HCT116 (cell line): Measurements from ENCODE around the gene ATP6V1B1. TPM values are rescaled to one million over a fixed set of nuclear protein-coding genes. Genes with fewer than 3 reads are reported as not detected.

ENCODE experiments used
- ATAC-seq: fragments of 200-7000 bp; cut with Tn5 transposase; 2 replicates; pipeline ENCODE4 v1.9.1; 2020; ENCODE audit warnings: mild to moderate bottlenecking, moderate library complexity
- BruUV-seq: library from RNA; stranded (reverse); fragments of 400-500 nt; replicated peaks from 2 replicates; lab custom pipeline; 2021; lab: Mats Ljungman, UMichigan
- CTCF ChIA-PET: fragments of 300-600 bp; sonication (Branson Sonifier 250); formaldehyde crosslinking; loops from one replicate; lab custom pipeline; 2021; ENCODE audit warnings: antibody characterized with exemption; lab: Charles Lee
- POLR2A ChIA-PET: fragments of 300-600, 350-600 bp; sonication (Branson Sonifier 250); formaldehyde crosslinking; loops from one replicate; lab custom pipeline; 2021; ENCODE audit warnings: antibody characterized with exemption; lab: Charles Lee
- RAD21 ChIA-PET, 2 experiments: fragments of 300-600 bp; sonication (Branson Sonifier 250); formaldehyde crosslinking; loops; one replicate each; lab custom pipeline; 2023; ENCODE audit warnings: low total read pairs in 2 of 2; ENCODE audit not compliant: uncharacterized antibody in 2 of 2, unreplicated experiment in 2 of 2, low non-redundant PET in 1 of 2; lab: Charles Lee
- DNase-seq: peaks from one replicate; pipeline ENCODE4 v3.0.0-alpha.2; 2010; ENCODE audit warnings: low read depth, low spot score
- H2AFZ ChIP-seq: fragments of 200-600 bp; shearing (Covaris generic), sonication (generic); 2 replicates; pipeline ENCODE4 v1.6.1; 2017; ENCODE audit warnings: low read depth, mixed run types, mixed read lengths, antibody characterized with exemption, low read length; ENCODE audit not compliant: poor library complexity, severe bottlenecking
- H3K27ac ChIP-seq: 2 replicates; pipeline ENCODE4 v1.5.1; 2012; ENCODE audit warnings: low read depth, low read length
- H3K27me3 ChIP-seq: fragments of 200-600 bp; sonication (generic); 2 replicates; pipeline ENCODE4 v1.6.1; 2016; ENCODE audit warnings: mixed run types, low read length, mixed read lengths; ENCODE audit not compliant: insufficient read depth
- H3K36me3 ChIP-seq, 2 experiments: fragments of 200-500 bp in 1 of 2; fragments of 200-600 bp in 1 of 2; sonication (Bioruptor generic) in 1 of 2; sonication (generic) in 1 of 2; 2 replicates each; pipeline versions ENCODE4 v1.5.1 to v1.6.1; 2014 to 2016; ENCODE audit warnings: low read length in 2 of 2, inconsistent platforms in 1 of 2, mixed read lengths in 1 of 2, mixed run types in 1 of 2; ENCODE audit not compliant: insufficient read depth in 2 of 2, control insufficient read depth in 1 of 2
- H3K4me1 ChIP-seq, 2 experiments: fragments of 200-600 bp in 1 of 2; sonication (generic) in 1 of 2; 2 replicates each; pipeline versions ENCODE4 v1.5.1 to v1.6.1; 2012 to 2017; ENCODE audit warnings: low read length in 2 of 2, inconsistent platforms in 1 of 2, mild to moderate bottlenecking in 1 of 2, mixed read lengths in 1 of 2, mixed run types in 1 of 2, moderate library complexity in 1 of 2; ENCODE audit not compliant: insufficient read depth in 2 of 2, control insufficient read depth in 1 of 2
- H3K4me2 ChIP-seq: fragments of 200-600 bp; sonication (generic); 2 replicates; pipeline ENCODE4 v1.6.1; 2017; ENCODE audit warnings: mixed run types, low read length, mixed read lengths
- H3K4me3 ChIP-seq, 2 experiments: fragments of 200-600 bp in 1 of 2; sonication (generic) in 1 of 2; replicated peaks in 1 of 2; 2 replicates each; pipeline ENCODE4 v1.5.1; 2011 to 2016; ENCODE audit warnings: low read length in 2 of 2, control low read depth in 1 of 2, low read depth in 1 of 2, mild to moderate bottlenecking in 1 of 2, mixed read lengths in 1 of 2, mixed run types in 1 of 2
- H3K79me2 ChIP-seq: fragments of 200-600 bp; sonication (generic); 2 replicates; pipeline ENCODE4 v1.6.1; 2017; ENCODE audit warnings: mild to moderate bottlenecking, mixed run types, low read length, moderate library complexity, mixed read lengths; ENCODE audit not compliant: insufficient read depth
- H3K9ac ChIP-seq: fragments of 200-600 bp; sonication (generic); 2 replicates; pipeline ENCODE4 v1.6.1; 2016; ENCODE audit warnings: low read length, mixed read lengths
- H3K9me2 ChIP-seq: fragments of 200-600 bp; sonication (generic), shearing (Covaris generic); 2 replicates; pipeline ENCODE4 v1.6.1; 2017; ENCODE audit warnings: mixed run types, mild to moderate bottlenecking, moderate library complexity; ENCODE audit not compliant: insufficient read depth
- H3K9me3 ChIP-seq, 2 experiments: fragments of 200-500 bp in 1 of 2; fragments of 200-600 bp in 1 of 2; sonication (Bioruptor generic) in 1 of 2; sonication (generic) in 1 of 2; 2 replicates each; pipeline ENCODE4 v1.6.1; 2014 to 2017; ENCODE audit warnings: low read length in 2 of 2, mixed read lengths in 2 of 2, inconsistent platforms in 1 of 2, low read depth in 1 of 2, mild to moderate bottlenecking in 1 of 2, mixed run types in 1 of 2, moderate library complexity in 1 of 2; ENCODE audit not compliant: control insufficient read depth in 1 of 2, insufficient read depth in 1 of 2
- H4K20me1 ChIP-seq: fragments of 200-600 bp; sonication (generic), shearing (Covaris generic); 2 replicates; pipeline ENCODE4 v1.6.1; 2017; ENCODE audit warnings: mixed run types, mild to moderate bottlenecking, moderate library complexity; ENCODE audit not compliant: insufficient read depth
- CBX3 ChIP-seq: IDR thresholded peaks from 2 replicates; pipeline ENCODE4 v1.6.1; 2012; ENCODE audit warnings: low read depth
- CTCF ChIP-seq, 3 experiments: fragments of 200-600 bp in 1 of 3; sonication (generic) in 1 of 3; IDR thresholded peaks in 2 of 3; conservative IDR thresholded peaks in 1 of 3; 2 replicates each; pipeline ENCODE4 v1.5.1; 2012 to 2017; ENCODE audit warnings: low read depth in 2 of 3, low read length in 2 of 3, antibody characterized with exemption in 1 of 3, borderline replicate concordance in 1 of 3, control low read depth in 1 of 3, mild to moderate bottlenecking in 1 of 3, mixed read lengths in 1 of 3, mixed run types in 1 of 3, moderate library complexity in 1 of 3; ENCODE audit not compliant: insufficient read depth in 1 of 3
- EGR1 ChIP-seq: IDR thresholded peaks from 2 replicates; pipeline ENCODE4 v1.6.1; 2012; ENCODE audit warnings: low read depth
- ELF1 ChIP-seq: IDR thresholded peaks from 2 replicates; pipeline ENCODE4 v1.6.1; 2012; ENCODE audit warnings: low read depth, borderline replicate concordance
- EZH2 ChIP-seq: fragments of 200-600 bp; sonication (generic); IDR thresholded peaks from 2 replicates; pipeline ENCODE4 v1.6.1; 2017; ENCODE audit warnings: antibody characterized with exemption, mixed run types
- EZH2phosphoT487 ChIP-seq: fragments of 200-600 bp; IDR thresholded peaks from 2 replicates; pipeline ENCODE4 v1.6.1; 2018; ENCODE audit warnings: antibody characterized with exemption, borderline replicate concordance
- FOSL1 ChIP-seq: IDR thresholded peaks from 2 replicates; pipeline ENCODE4 v1.6.1; 2012; ENCODE audit warnings: low read depth
- POLR2A ChIP-seq: IDR thresholded peaks from 2 replicates; pipeline ENCODE4 v1.7.0; 2011; ENCODE audit warnings: borderline replicate concordance; ENCODE audit not compliant: insufficient read depth, insufficient read length; ENCODE audit errors: extremely low read depth
- POLR2AphosphoS5 ChIP-seq: IDR thresholded peaks from 2 replicates; pipeline ENCODE4 v1.6.1; 2011; ENCODE audit warnings: mild to moderate bottlenecking, low read depth, low read length, moderate library complexity
- RAD21 ChIP-seq: IDR thresholded peaks from 2 replicates; pipeline ENCODE4 v1.6.1; 2012; ENCODE audit warnings: low read depth, mild to moderate bottlenecking
- REST ChIP-seq: IDR thresholded peaks from 2 replicates; pipeline ENCODE4 v1.6.1; 2012; ENCODE audit warnings: low read depth
- SIN3A ChIP-seq: IDR thresholded peaks from 2 replicates; pipeline ENCODE4 v1.6.1; 2012; ENCODE audit warnings: low read depth
- SRF ChIP-seq: IDR thresholded peaks from 2 replicates; pipeline ENCODE4 v1.6.1; 2012; ENCODE audit warnings: low read depth
- YY1 ChIP-seq: IDR thresholded peaks from 2 replicates; pipeline ENCODE4 v1.6.1; 2011; ENCODE audit warnings: low read length, low read depth, moderate library complexity, mild to moderate bottlenecking; ENCODE audit not compliant: insufficient replicate concordance; ENCODE audit errors: extremely low read depth
- ZBTB33 ChIP-seq: IDR thresholded peaks from 2 replicates; pipeline ENCODE4 v1.6.1; 2011; ENCODE audit warnings: mild to moderate bottlenecking, low read length, moderate library complexity; ENCODE audit not compliant: insufficient replicate concordance; ENCODE audit errors: extremely low read depth
- ZFX ChIP-seq: fragments of 450-650 bp; IDR thresholded peaks from 2 replicates; pipeline ENCODE4 v1.6.1; 2017
- ZNF274 ChIP-seq: fragments of 200-500 bp; sonication (Bioruptor generic); IDR thresholded peaks from 2 replicates; pipeline ENCODE4 v1.6.1; 2014; ENCODE audit warnings: mild to moderate bottlenecking, low read depth, low read length, inconsistent platforms
- intact Hi-C: fragments of 100-400 bp; cut with micrococcal nuclease; formaldehyde crosslinking; loops from 2 replicates; pipeline ENCODE4 v1.10.0; 2022
- total RNA-seq: library from RNA; stranded (reverse); gene quantifications from one replicate; pipeline ENCODE4 v1.2.1, GENCODE V29; 2021; ENCODE audit not compliant: unreplicated experiment

The ATP6V1B1 gene
- total RNA-seq, 1 experiment from 2014 or later = 0.74 TPM

- no peak overlapping the region for H2AFZ ChIP-seq
- no peak overlapping the region for H3K27ac ChIP-seq
- H3K9me3 ChIP-seq = no peaks in the 10 kb centered on the region
- H3K9ac ChIP-seq = no peak overlapping the region
- no peaks in the 10 kb centered on the region for H3K36me3 ChIP-seq
- no peaks in the 10 kb centered on the region for H4K20me1 ChIP-seq
- H3K9me2 ChIP-seq = no peaks in the 10 kb centered on the region
- H3K27me3 ChIP-seq = no peaks in the 10 kb centered on the region
- H3K4me2 ChIP-seq = no peak overlapping the region
- ATAC-seq = no peak
- POLR2A ChIA-PET = no interaction called here
- no peaks in the 10 kb centered on the region for H3K79me2 ChIP-seq
- TF ChIP-seq EGR1 (no peak), ZFX (no peak), ZNF274 (no peak), EZH2phosphoT487 (no peak), SIN3A (no peak), POLR2AphosphoS5 (no peak), CTCF (IDR thresholded peaks at IDR 0.05 in 2 of 3, conservative IDR thresholded peaks at IDR 0.05 in 1 of 3; ENCODE audit: borderline replicate concordance in 1 of 3, insufficient read depth in 1 of 3, low read depth in 2 of 3, low read length in 2 of 3) (no peak), ZBTB33 (no peak), SRF (no peak), POLR2A (no peak), REST (no peak), ELF1 (no peak), EZH2 (no peak), FOSL1 (no peak), YY1 (no peak), CBX3 (no peak), RAD21 (no peak)
- TF ChIP-seq, all 23 proteins: peak for 0
- intact Hi-C loops = no loop called here
- ChIA-PET CTCF (no interaction called here), RAD21 (no interaction called here)
- no TSS peak for BruUV-seq
- no peak overlapping the region for H3K4me3 ChIP-seq
- no peak for DNase-seq
- peaks cover 1 to 10% of the 10 kb centered on the region in 2 experiments; a peak in 2 of 4 replicates for H3K4me1 ChIP-seq
Measured at GRCh38 chr2:71005271-71006202, 69.8 kb downstream of the ATP6V1B1 start.
